ENCODE results near the gene NCEH1.
A peak's percentile ranks its signal among the peaks of the same experiment; 100 is the strongest.
"Not testable (repeated sequence)": the region's sequence is repeated elsewhere in the genome, so short reads cannot be mapped to it uniquely, and the experiment has no call there.

NCEH1 gene

GRCh38 chr3:172613845-172614244 is 97.0 kb downstream of the NCEH1 start:
- DNase-seq (ENCODE audit: low read depth): no peak

GRCh38 chr3:172612871-172613678 is 97.8 kb downstream of the NCEH1 start:
- no peak for DNase-seq (ENCODE audit: low read depth)

GRCh38 chr3:172609750-172610149 is 101.1 kb downstream of the NCEH1 start:
- no peak for DNase-seq (ENCODE audit: low read depth)

GRCh38 chr3:172608575-172608974 is 102.3 kb downstream of the NCEH1 start:
- no peak for DNase-seq (ENCODE audit: low read depth)

- DNase-seq (ENCODE audit: low read depth): no peak
Measured at GRCh38 chr3:172607305-172608121, 103.4 kb downstream of the NCEH1 start.

GRCh38 chr3:172606021-172606420 is 104.8 kb downstream of the NCEH1 start:
- no peak for DNase-seq (ENCODE audit: low read depth)

- DNase-seq (ENCODE audit: low read depth): no peak
Measured at GRCh38 chr3:172604895-172605646, 105.8 kb downstream of the NCEH1 start.

GRCh38 chr3:172601066-172601832 is 109.6 kb downstream of the NCEH1 start:
- DNase-seq (ENCODE audit: low read depth): no peak

- no peak for DNase-seq (ENCODE audit: low read depth)
Measured at GRCh38 chr3:172600644-172601065, 110.2 kb downstream of the NCEH1 start.

GRCh38 chr3:172598904-172599303 is 112.0 kb downstream of the NCEH1 start:
- no peak for DNase-seq (ENCODE audit: low read depth)

- DNase-seq (ENCODE audit: low read depth): no peak
Measured at GRCh38 chr3:172596394-172596706, 114.5 kb downstream of the NCEH1 start.

- DNase-seq (ENCODE audit: low read depth): peak; percentile 13
Measured at GRCh38 chr3:172595664-172596393, 115.0 kb downstream of the NCEH1 start.

- not testable (repeated sequence) for DNase-seq (ENCODE audit: low read depth)
Measured at GRCh38 chr3:172594900-172595663, 115.8 kb downstream of the NCEH1 start.

GRCh38 chr3:172592898-172593669 is 117.8 kb downstream of the NCEH1 start:
- no peak for DNase-seq (ENCODE audit: low read depth)

GRCh38 chr3:172591876-172592771 is 118.7 kb downstream of the NCEH1 start:
- DNase-seq (ENCODE audit: low read depth): no peak

- DNase-seq (ENCODE audit: low read depth): no peak
Measured at GRCh38 chr3:172591125-172591605, 119.7 kb downstream of the NCEH1 start.

- no peak for DNase-seq (ENCODE audit: low read depth)
Measured at GRCh38 chr3:172586436-172586835, 124.4 kb downstream of the NCEH1 start.

GRCh38 chr3:172585954-172586353 is 124.9 kb downstream of the NCEH1 start:
- DNase-seq (ENCODE audit: low read depth): no peak
